ENCODE results near the gene PDE1C. TPM values are rescaled to one million over a fixed set of nuclear protein-coding genes. Genes with fewer than 3 reads are reported as not detected.

The PDE1C gene
- total and polyA plus RNA-seq, 7 experiments from 2014 or later = 0.21 TPM; not detected in 6

DNA sequence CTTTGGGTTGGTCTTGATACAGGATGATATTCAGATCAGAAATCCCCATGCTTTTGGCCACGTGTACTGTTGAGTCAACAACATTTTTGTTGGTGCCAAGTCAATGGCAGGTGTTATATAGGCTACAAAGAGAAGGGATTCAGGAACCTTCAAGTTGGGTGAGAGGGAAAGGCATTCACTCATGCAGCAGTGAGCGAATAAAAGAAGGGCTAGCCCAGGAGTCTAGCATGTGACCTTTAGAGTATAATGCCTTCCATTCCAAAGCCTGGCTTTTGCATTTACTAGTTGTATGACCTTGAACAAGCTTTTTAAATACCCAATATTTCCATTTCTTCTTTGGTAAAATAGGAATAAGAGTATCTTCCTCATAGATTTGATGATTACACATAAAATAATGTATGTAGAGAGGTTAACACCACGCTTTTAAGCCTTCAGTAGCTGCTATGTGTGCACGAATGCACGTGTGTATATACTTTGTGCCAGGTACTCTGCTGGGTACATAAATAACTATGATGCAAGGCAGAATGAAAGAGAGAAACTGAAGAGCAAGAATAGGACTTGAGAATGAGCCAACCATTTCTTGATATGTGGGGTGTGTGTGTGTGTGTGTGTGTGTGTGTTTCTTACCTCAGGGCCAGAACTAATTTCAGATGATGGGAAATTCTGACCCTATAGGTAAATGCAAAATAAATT, 163.6 kb downstream of the PDE1C start:
- ChIA-PET CTCF (no interaction called here), POLR2A (no interaction called here)
- intact Hi-C loops (cut with micrococcal nuclease) = no loop called here
- H3K4me1 Mint-ChIP-seq = no peaks in the 10 kb centered on the region
- peaks cover 0 to 7% (median 1%) of the 10 kb centered on the region in 11 donors for H3K9me3 Mint-ChIP-seq
- ATAC-seq (no peak), DNase-seq (no peak)
- Histone ChIP-seq H3K9me3 (ENCODE audit: control insufficient read depth in 2 of 3, low read length in 3 of 3) (no peaks in the 10 kb centered on the region), H3K27me3 (ENCODE audit: control insufficient read depth in 2 of 2, insufficient read depth in 2 of 2, low read length in 2 of 2) (no peaks in the 10 kb centered on the region), H3K4me1 (ENCODE audit: control insufficient read depth in 2 of 2, insufficient read depth in 2 of 2, low read length in 2 of 2) (no peaks in the 10 kb centered on the region), H3K36me3 (ENCODE audit: control insufficient read depth in 2 of 3, insufficient read depth in 3 of 3, low read length in 3 of 3) (no peaks in the 10 kb centered on the region), H3K4me3 (ENCODE audit: low read length) (no peak overlapping the region), H3K27ac (ENCODE audit: low read depth, low read length) (no peak overlapping the region)
- no peaks in the 10 kb centered on the region for H3K36me3 Mint-ChIP-seq
- H3K27me3 Mint-ChIP-seq = no peaks in the 10 kb centered on the region
- no peak overlapping the region for H3K27ac Mint-ChIP-seq
- H3K4me3 Mint-ChIP-seq = no peak overlapping the region

DNA sequence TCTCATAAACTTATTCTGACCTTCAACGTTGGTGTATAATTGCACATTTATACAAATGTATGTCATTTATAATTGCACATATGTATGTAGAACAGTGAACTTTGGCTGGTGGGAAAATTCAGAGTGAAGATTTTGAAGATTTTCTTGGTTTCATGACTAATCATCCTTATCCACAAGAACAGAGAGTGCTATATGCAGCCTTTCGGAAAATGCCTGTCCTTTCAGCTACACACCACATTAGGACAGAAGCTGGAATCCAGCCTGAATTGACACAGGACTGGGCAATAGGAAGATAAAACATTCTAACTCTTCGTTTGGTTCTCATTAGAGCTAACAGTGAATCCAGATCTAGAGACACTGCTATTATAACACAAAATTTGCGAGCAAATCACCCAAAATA, 166.2 kb downstream of the PDE1C start:
- CTCF ChIA-PET = no interaction called here
- POLR2A ChIA-PET = no interaction called here
- ATAC-seq (no peak), DNase-seq (no peak)
- H3K27me3 ChIP-seq (ENCODE audit: control insufficient read depth in 2 of 2, insufficient read depth in 2 of 2, low read length in 2 of 2) = no peaks in the 10 kb centered on the region
- no peaks in the 10 kb centered on the region for H3K4me1 Mint-ChIP-seq
- H3K9me3 Mint-ChIP-seq = peaks cover 0 to 4% (median 0%) of the 10 kb centered on the region in 11 donors
- H3K4me1 ChIP-seq (ENCODE audit: control insufficient read depth in 2 of 2, insufficient read depth in 2 of 2, low read length in 2 of 2) = no peaks in the 10 kb centered on the region
- no peaks in the 10 kb centered on the region for H3K36me3 Mint-ChIP-seq
- H3K36me3 ChIP-seq (ENCODE audit: control insufficient read depth in 2 of 3, insufficient read depth in 3 of 3, low read length in 3 of 3) = no peaks in the 10 kb centered on the region
- no peak overlapping the region for H3K27ac Mint-ChIP-seq
- peaks cover 0 to 4% (median 0%) of the 10 kb centered on the region in 5 donors for H3K27me3 Mint-ChIP-seq
- no peaks in the 10 kb centered on the region for H3K9me3 ChIP-seq (ENCODE audit: control insufficient read depth in 2 of 3, low read length in 3 of 3)
- no peak overlapping the region for H3K4me3 ChIP-seq (ENCODE audit: low read length)
- no peak overlapping the region for H3K4me3 Mint-ChIP-seq
- no peak overlapping the region for H3K27ac ChIP-seq (ENCODE audit: low read depth, low read length)
- intact Hi-C loops (cut with micrococcal nuclease) = no loop called here

- H3K36me3 Mint-ChIP-seq = no peaks in the 10 kb centered on the region
- intact Hi-C loops (cut with micrococcal nuclease) = no loop called here
- CTCF ChIA-PET = no interaction called here
- POLR2A ChIA-PET = no interaction called here
- H3K27me3 ChIP-seq (ENCODE audit: control insufficient read depth in 2 of 2, insufficient read depth in 2 of 2, low read length in 2 of 2) = no peaks in the 10 kb centered on the region
- no peak overlapping the region for H3K27ac ChIP-seq (ENCODE audit: low read depth, low read length)
- H3K4me1 Mint-ChIP-seq = no peaks in the 10 kb centered on the region
- no peaks in the 10 kb centered on the region for H3K36me3 ChIP-seq (ENCODE audit: control insufficient read depth in 2 of 3, insufficient read depth in 3 of 3, low read length in 3 of 3)
- no peaks in the 10 kb centered on the region for H3K9me3 ChIP-seq (ENCODE audit: control insufficient read depth in 2 of 3, low read length in 3 of 3)
- no peak overlapping the region for H3K27ac Mint-ChIP-seq
- no peak overlapping the region for H3K4me3 ChIP-seq (ENCODE audit: low read length)
- no peak for DNase-seq
- H3K4me3 Mint-ChIP-seq = no peak overlapping the region
- ATAC-seq = no peak
- H3K4me1 ChIP-seq (ENCODE audit: control insufficient read depth in 2 of 2, insufficient read depth in 2 of 2, low read length in 2 of 2) = no peaks in the 10 kb centered on the region
- peaks cover 0 to 8% (median 0%) of the 10 kb centered on the region in 11 donors for H3K9me3 Mint-ChIP-seq
- peaks cover 0 to 4% (median 0%) of the 10 kb centered on the region in 5 donors for H3K27me3 Mint-ChIP-seq
These were observed 170.8 kb downstream of the PDE1C start for GRCh38 chr7:31899356-31899927.

- CTCF ChIA-PET = no interaction called here
- Mint-ChIP-seq H3K9me3 (peaks cover 0 to 8% (median 4%) of the 10 kb centered on the region in 11 donors), H3K27me3 (peaks cover 0 to 4% (median 0%) of the 10 kb centered on the region in 5 donors)
These were observed 173.3 kb downstream of the PDE1C start for GRCh38 chr7:31896925-31897324.

GRCh38 chr7:31894308-31894707, 175.9 kb downstream of the PDE1C start:
- Histone ChIP-seq H3K27me3 (ENCODE audit: control insufficient read depth in 2 of 2, insufficient read depth in 2 of 2, low read length in 2 of 2) (no peaks in the 10 kb centered on the region), H3K9me3 (ENCODE audit: control insufficient read depth in 2 of 3, low read length in 3 of 3) (no peaks in the 10 kb centered on the region), H3K4me3 (ENCODE audit: low read length) (no peak overlapping the region), H3K27ac (ENCODE audit: low read depth, low read length) (no peak overlapping the region), H3K36me3 (ENCODE audit: control insufficient read depth in 2 of 3, insufficient read depth in 3 of 3, low read length in 3 of 3) (no peaks in the 10 kb centered on the region), H3K4me1 (ENCODE audit: control insufficient read depth in 2 of 2, insufficient read depth in 2 of 2, low read length in 2 of 2) (no peaks in the 10 kb centered on the region)
- no peak overlapping the region for H3K27ac Mint-ChIP-seq
- peaks cover 0 to 10% (median 4%) of the 10 kb centered on the region in 11 donors for H3K9me3 Mint-ChIP-seq
- POLR2A ChIA-PET = no interaction called here
- H3K4me3 Mint-ChIP-seq = no peak overlapping the region
- no peaks in the 10 kb centered on the region for H3K4me1 Mint-ChIP-seq
- H3K36me3 Mint-ChIP-seq = no peaks in the 10 kb centered on the region
- intact Hi-C loops (cut with micrococcal nuclease) = no loop called here
- ATAC-seq = no peak
- no peak for DNase-seq
- H3K27me3 Mint-ChIP-seq = peaks cover 0 to under 1% (median 0%) of the 10 kb centered on the region in 5 donors
- CTCF ChIA-PET = no interaction called here

More at GRCh38 chr7:31896925-31897324, 173.3 kb downstream of the PDE1C start:
- H3K27ac Mint-ChIP-seq = no peak overlapping the region
- no peak overlapping the region for H3K4me3 Mint-ChIP-seq
- no peak overlapping the region for H3K27ac ChIP-seq (ENCODE audit: low read depth, low read length)
- no peaks in the 10 kb centered on the region for H3K4me1 Mint-ChIP-seq
- no peaks in the 10 kb centered on the region for H3K36me3 ChIP-seq (ENCODE audit: control insufficient read depth in 2 of 3, insufficient read depth in 3 of 3, low read length in 3 of 3)
- POLR2A ChIA-PET = no interaction called here
- no peak for ATAC-seq
- intact Hi-C loops (cut with micrococcal nuclease) = no loop called here
- H3K27me3 ChIP-seq (ENCODE audit: control insufficient read depth in 2 of 2, insufficient read depth in 2 of 2, low read length in 2 of 2) = no peaks in the 10 kb centered on the region
- H3K4me1 ChIP-seq (ENCODE audit: control insufficient read depth in 2 of 2, insufficient read depth in 2 of 2, low read length in 2 of 2) = no peaks in the 10 kb centered on the region
- no peaks in the 10 kb centered on the region for H3K36me3 Mint-ChIP-seq
- no peak for DNase-seq
- H3K4me3 ChIP-seq (ENCODE audit: low read length) = no peak overlapping the region
- no peaks in the 10 kb centered on the region for H3K9me3 ChIP-seq (ENCODE audit: control insufficient read depth in 2 of 3, low read length in 3 of 3)

- no peaks in the 10 kb centered on the region for H3K27me3 Mint-ChIP-seq
- ATAC-seq (no peak), DNase-seq (no peak)
- H3K27me3 ChIP-seq (ENCODE audit: control insufficient read depth in 2 of 2, insufficient read depth in 2 of 2, low read length in 2 of 2) = no peaks in the 10 kb centered on the region
- H3K9me3 Mint-ChIP-seq = peaks cover 0 to 10% (median 4%) of the 10 kb centered on the region in 11 donors
- H3K36me3 Mint-ChIP-seq = no peaks in the 10 kb centered on the region
- CTCF ChIA-PET = interaction anchor here (0.7 kb wide), 1 partner anchor 243 kb away, joined by 5 read pairs; no protein-coding TSS in a partner anchor
- H3K36me3 ChIP-seq (ENCODE audit: control insufficient read depth in 2 of 3, insufficient read depth in 3 of 3, low read length in 3 of 3) = no peaks in the 10 kb centered on the region
- H3K4me1 ChIP-seq (ENCODE audit: control insufficient read depth in 2 of 2, insufficient read depth in 2 of 2, low read length in 2 of 2) = no peaks in the 10 kb centered on the region
- H3K4me3 ChIP-seq (ENCODE audit: low read length) = no peak overlapping the region
- intact Hi-C loops (cut with micrococcal nuclease) = no loop called here
- no peak overlapping the region for H3K27ac Mint-ChIP-seq
- no peak overlapping the region for H3K27ac ChIP-seq (ENCODE audit: low read depth, low read length)
- H3K4me1 Mint-ChIP-seq = no peaks in the 10 kb centered on the region
- no peaks in the 10 kb centered on the region for H3K9me3 ChIP-seq (ENCODE audit: control insufficient read depth in 2 of 3, low read length in 3 of 3)
- POLR2A ChIA-PET = no interaction called here
- no peak overlapping the region for H3K4me3 Mint-ChIP-seq
These were observed 176.8 kb downstream of the PDE1C start for GRCh38 chr7:31893365-31893764.

Data from naive thymus-derived CD4-positive, alpha-beta T cell (primary cell).